ENCODE results near the gene RPP21. TPM values are rescaled to one million over a fixed set of nuclear protein-coding genes. Genes with fewer than 3 reads are reported as not detected.

RPP21 gene
- total and polyA plus RNA-seq, 2 donors (not counting 1 experiment from before 2014, with no cell fraction given) = 16.7 to 30.2 TPM

DNA sequence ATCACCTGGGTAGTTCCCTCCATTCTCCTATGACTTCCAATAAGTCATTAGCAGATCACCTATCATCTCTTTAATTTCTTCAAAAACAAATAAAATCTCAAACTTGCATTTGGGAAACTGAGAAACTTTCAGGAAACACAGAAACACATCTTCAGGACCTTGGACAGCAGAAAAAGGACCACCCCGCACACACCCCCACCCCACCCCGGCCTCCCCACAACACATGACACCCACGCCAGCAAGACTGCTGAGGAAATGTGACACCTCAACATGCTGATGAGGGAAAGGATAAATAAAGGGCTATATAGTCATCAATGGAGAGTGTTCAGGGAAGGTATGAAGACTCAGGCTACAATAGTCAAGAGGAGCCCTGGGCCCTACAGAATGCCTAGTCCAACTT, 33.9 kb upstream of the RPP21 start:
- Histone ChIP-seq H3K9ac (ENCODE audit: insufficient read depth, low read length) (no peak overlapping the region), H3K27ac (ENCODE audit: insufficient read depth, low read length) (no peak overlapping the region), H4K20me1 (ENCODE audit: control insufficient read depth, extremely low read depth, insufficient read depth, low read length) (no peaks in the 10 kb centered on the region), H3K36me3 (ENCODE audit: control insufficient read depth, insufficient read depth, low read length) (no peaks in the 10 kb centered on the region), H2AFZ (ENCODE audit: low read length) (no peak overlapping the region), H3K4me2 (ENCODE audit: extremely low read depth, insufficient read depth, low read length) (no peak overlapping the region), H3K79me2 (ENCODE audit: control insufficient read depth, insufficient read depth, low read length) (peaks cover 39% of the 10 kb centered on the region), H3K4me3 (replicated peaks in 1 of 4; ENCODE audit: control extremely low read depth in 1 of 4, insufficient read depth in 1 of 4, low read depth in 3 of 4, low read length in 4 of 4) (no peak overlapping the region), H3K27me3 (ENCODE audit: control insufficient read depth, insufficient read depth, low read length) (no peaks in the 10 kb centered on the region), H3K4me1 (ENCODE audit: control insufficient read depth, extremely low read depth, insufficient read depth, low read length) (no peaks in the 10 kb centered on the region), H3K9me3 (ENCODE audit: control insufficient read depth, insufficient read depth, low read depth, low read length) (no peaks in the 10 kb centered on the region)
- DNase-seq (ENCODE audit: low read depth in 2 of 2) = peak in 1 of 2 donors; percentile 2
- no peak for TF ChIP-seq EZH2 (IDR thresholded peaks at IDR 0.05; ENCODE audit: low read length, missing control alignments)
- TF ChIP-seq, protein P1, sequence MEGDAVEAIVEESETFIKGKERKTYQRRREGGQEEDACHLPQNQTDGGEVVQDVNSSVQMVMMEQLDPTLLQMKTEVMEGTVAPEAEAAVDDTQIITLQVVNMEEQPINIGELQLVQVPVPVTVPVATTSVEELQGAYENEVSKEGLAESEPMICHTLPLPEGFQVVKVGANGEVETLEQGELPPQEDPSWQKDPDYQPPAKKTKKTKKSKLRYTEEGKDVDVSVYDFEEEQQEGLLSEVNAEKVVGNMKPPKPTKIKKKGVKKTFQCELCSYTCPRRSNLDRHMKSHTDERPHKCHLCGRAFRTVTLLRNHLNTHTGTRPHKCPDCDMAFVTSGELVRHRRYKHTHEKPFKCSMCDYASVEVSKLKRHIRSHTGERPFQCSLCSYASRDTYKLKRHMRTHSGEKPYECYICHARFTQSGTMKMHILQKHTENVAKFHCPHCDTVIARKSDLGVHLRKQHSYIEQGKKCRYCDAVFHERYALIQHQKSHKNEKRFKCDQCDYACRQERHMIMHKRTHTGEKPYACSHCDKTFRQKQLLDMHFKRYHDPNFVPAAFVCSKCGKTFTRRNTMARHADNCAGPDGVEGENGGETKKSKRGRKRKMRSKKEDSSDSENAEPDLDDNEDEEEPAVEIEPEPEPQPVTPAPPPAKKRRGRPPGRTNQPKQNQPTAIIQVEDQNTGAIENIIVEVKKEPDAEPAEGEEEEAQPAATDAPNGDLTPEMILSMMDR (conservative IDR thresholded peaks at IDR 0.05 in 1 of 2, IDR thresholded peaks at IDR 0.05 in 1 of 2; ENCODE audit: low read depth in 1 of 2, low read length in 2 of 2) = no peak

DNA sequence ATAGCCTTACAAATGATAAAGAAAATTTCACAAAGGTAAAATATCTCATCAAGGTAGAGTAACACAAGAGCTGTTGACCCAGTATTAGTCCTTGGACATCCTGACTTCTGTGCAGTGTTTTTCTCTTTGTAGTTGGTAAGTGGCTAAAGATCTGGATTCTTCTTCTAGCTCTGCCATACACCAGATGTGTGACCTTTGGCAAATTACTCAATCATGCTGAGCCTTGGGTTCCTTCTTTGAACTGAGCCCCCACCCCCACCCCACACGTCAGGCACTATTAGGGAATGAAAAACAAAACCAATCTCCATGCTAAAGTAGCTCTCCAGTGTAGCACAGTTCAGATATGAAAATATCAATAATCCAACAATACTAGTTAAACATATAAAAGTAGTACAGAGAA, 33.3 kb upstream of the RPP21 start:
- peak in 1 of 2 donors; percentile 19 for DNase-seq (ENCODE audit: low read depth in 2 of 2)
- H3K27ac ChIP-seq (ENCODE audit: insufficient read depth, low read length) = no peak overlapping the region
- peaks cover 43% of the 10 kb centered on the region for H3K79me2 ChIP-seq (ENCODE audit: control insufficient read depth, insufficient read depth, low read length)
- H3K9me3 ChIP-seq (ENCODE audit: control insufficient read depth, insufficient read depth, low read depth, low read length) = no peaks in the 10 kb centered on the region
- H3K9ac ChIP-seq (ENCODE audit: insufficient read depth, low read length) = no peak overlapping the region
- H4K20me1 ChIP-seq (ENCODE audit: control insufficient read depth, extremely low read depth, insufficient read depth, low read length) = no peaks in the 10 kb centered on the region
- no peak overlapping the region for H3K4me2 ChIP-seq (ENCODE audit: extremely low read depth, insufficient read depth, low read length)
- H3K27me3 ChIP-seq (ENCODE audit: control insufficient read depth, insufficient read depth, low read length) = no peaks in the 10 kb centered on the region
- H2AFZ ChIP-seq (ENCODE audit: low read length) = no peak overlapping the region
- H3K4me1 ChIP-seq (ENCODE audit: control insufficient read depth, extremely low read depth, insufficient read depth, low read length) = no peaks in the 10 kb centered on the region
- TF ChIP-seq, protein P1 (conservative IDR thresholded peaks at IDR 0.05 in 1 of 2, IDR thresholded peaks at IDR 0.05 in 1 of 2; ENCODE audit: low read depth in 1 of 2, low read length in 2 of 2) = no peak
- TF ChIP-seq EZH2 (IDR thresholded peaks at IDR 0.05; ENCODE audit: low read length, missing control alignments) = no peak
- no peaks in the 10 kb centered on the region for H3K36me3 ChIP-seq (ENCODE audit: control insufficient read depth, insufficient read depth, low read length)
- no peak overlapping the region for H3K4me3 ChIP-seq (replicated peaks in 1 of 4; ENCODE audit: control extremely low read depth in 1 of 4, insufficient read depth in 1 of 4, low read depth in 3 of 4, low read length in 4 of 4)

DNA sequence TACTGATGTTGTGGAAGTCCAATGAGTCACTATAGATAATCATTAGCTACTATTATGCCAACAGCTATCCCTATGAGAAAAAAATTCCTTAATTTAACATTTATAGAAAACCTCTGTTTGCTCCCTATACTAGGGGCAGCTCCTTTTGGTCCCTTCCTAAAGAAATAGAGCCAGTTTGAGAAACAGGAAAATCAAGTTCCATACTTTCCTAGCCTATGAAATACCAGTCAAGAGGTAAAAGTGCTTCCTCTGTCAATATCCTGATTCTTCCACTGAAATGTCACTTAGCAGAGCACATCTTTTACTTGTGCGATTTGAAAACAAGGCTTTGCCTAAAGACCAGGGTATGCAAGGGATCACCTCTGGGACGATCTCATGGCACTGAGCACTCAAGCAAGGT, 32.7 kb upstream of the RPP21 start:
- H3K79me2 ChIP-seq (ENCODE audit: control insufficient read depth, insufficient read depth, low read length) = peaks cover 43% of the 10 kb centered on the region
- no peak overlapping the region for H3K27ac ChIP-seq (ENCODE audit: insufficient read depth, low read length)
- H3K9me3 ChIP-seq (ENCODE audit: control insufficient read depth, insufficient read depth, low read depth, low read length) = no peaks in the 10 kb centered on the region
- TF ChIP-seq, protein P1 (conservative IDR thresholded peaks at IDR 0.05 in 1 of 2, IDR thresholded peaks at IDR 0.05 in 1 of 2; ENCODE audit: low read depth in 1 of 2, low read length in 2 of 2) = no peak
- no peak for TF ChIP-seq EZH2 (IDR thresholded peaks at IDR 0.05; ENCODE audit: low read length, missing control alignments)
- no peaks in the 10 kb centered on the region for H3K27me3 ChIP-seq (ENCODE audit: control insufficient read depth, insufficient read depth, low read length)
- H3K4me3 ChIP-seq (replicated peaks in 1 of 4; ENCODE audit: control extremely low read depth in 1 of 4, insufficient read depth in 1 of 4, low read depth in 3 of 4, low read length in 4 of 4) = no peak overlapping the region
- H2AFZ ChIP-seq (ENCODE audit: low read length) = no peak overlapping the region
- H4K20me1 ChIP-seq (ENCODE audit: control insufficient read depth, extremely low read depth, insufficient read depth, low read length) = no peaks in the 10 kb centered on the region
- no peak overlapping the region for H3K4me2 ChIP-seq (ENCODE audit: extremely low read depth, insufficient read depth, low read length)
- no peaks in the 10 kb centered on the region for H3K36me3 ChIP-seq (ENCODE audit: control insufficient read depth, insufficient read depth, low read length)
- DNase-seq (ENCODE audit: low read depth in 2 of 2) = no peak
- H3K9ac ChIP-seq (ENCODE audit: insufficient read depth, low read length) = no peak overlapping the region
- no peaks in the 10 kb centered on the region for H3K4me1 ChIP-seq (ENCODE audit: control insufficient read depth, extremely low read depth, insufficient read depth, low read length)

Data from fibroblast of lung (primary cell).